SK-N-MC (cell line): Measurements from ENCODE around the gene XPO5.

Experiments used
- EZH2 ChIP-seq: fragments of 200-600 bp; sonication (generic); IDR thresholded peaks from one replicate; pipeline ENCODE4 v1.6.1; 2017; ENCODE audit warnings: antibody characterized with exemption
- FOXP2 ChIP-seq: optimal IDR thresholded peaks from 2 replicates; pipeline ENCODE3; 2011; ENCODE audit warnings: mild to moderate bottlenecking, moderate library complexity; ENCODE audit not compliant: insufficient read depth; ENCODE audit errors: extremely low read length, control extremely low read depth
- POLR2AphosphoS5 ChIP-seq: IDR thresholded peaks from 2 replicates; pipeline ENCODE4 v1.6.1; 2012; ENCODE audit warnings: mild to moderate bottlenecking, low read depth, low read length, borderline replicate concordance

GRCh38 chr6:43604174-43604573, 28.3 kb upstream of the XPO5 start:
- no peak for TF ChIP-seq EZH2
- no peak for TF ChIP-seq POLR2AphosphoS5
- TF ChIP-seq FOXP2: no peak
